Measurements from ENCODE around the gene APOH. TPM values are rescaled to one million over a fixed set of nuclear protein-coding genes. Genes with fewer than 3 reads are reported as not detected.

The APOH gene
- total RNA-seq, 4 donors from 2014 or later, result not detected

DNA sequence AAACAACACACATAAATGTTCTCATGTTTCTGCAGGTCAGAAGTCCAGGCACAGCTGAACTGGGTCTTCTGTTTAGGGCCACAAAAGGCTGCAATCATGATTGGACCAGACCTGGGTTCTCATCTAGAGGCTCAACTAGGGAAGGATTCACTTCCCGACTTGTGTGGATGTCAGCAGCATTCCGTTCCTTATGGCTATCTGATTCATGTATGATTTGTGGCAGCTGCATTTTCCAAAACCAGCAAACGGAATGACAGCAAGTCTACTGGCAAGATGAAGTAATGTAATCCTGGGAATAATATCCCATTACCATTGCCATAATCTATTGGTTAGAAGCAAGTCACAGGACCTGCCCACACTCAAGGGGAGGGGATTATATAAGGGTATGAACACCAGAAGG, 59.4 kb downstream of the APOH start:
- DNase-seq (ENCODE audit: low spot score) (no peak), ATAC-seq (ENCODE audit: low FRiP score) (no peak)
- TF ChIP-seq, protein P1, sequence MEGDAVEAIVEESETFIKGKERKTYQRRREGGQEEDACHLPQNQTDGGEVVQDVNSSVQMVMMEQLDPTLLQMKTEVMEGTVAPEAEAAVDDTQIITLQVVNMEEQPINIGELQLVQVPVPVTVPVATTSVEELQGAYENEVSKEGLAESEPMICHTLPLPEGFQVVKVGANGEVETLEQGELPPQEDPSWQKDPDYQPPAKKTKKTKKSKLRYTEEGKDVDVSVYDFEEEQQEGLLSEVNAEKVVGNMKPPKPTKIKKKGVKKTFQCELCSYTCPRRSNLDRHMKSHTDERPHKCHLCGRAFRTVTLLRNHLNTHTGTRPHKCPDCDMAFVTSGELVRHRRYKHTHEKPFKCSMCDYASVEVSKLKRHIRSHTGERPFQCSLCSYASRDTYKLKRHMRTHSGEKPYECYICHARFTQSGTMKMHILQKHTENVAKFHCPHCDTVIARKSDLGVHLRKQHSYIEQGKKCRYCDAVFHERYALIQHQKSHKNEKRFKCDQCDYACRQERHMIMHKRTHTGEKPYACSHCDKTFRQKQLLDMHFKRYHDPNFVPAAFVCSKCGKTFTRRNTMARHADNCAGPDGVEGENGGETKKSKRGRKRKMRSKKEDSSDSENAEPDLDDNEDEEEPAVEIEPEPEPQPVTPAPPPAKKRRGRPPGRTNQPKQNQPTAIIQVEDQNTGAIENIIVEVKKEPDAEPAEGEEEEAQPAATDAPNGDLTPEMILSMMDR (IDR thresholded peaks at IDR 0.05), result no peak

DNA sequence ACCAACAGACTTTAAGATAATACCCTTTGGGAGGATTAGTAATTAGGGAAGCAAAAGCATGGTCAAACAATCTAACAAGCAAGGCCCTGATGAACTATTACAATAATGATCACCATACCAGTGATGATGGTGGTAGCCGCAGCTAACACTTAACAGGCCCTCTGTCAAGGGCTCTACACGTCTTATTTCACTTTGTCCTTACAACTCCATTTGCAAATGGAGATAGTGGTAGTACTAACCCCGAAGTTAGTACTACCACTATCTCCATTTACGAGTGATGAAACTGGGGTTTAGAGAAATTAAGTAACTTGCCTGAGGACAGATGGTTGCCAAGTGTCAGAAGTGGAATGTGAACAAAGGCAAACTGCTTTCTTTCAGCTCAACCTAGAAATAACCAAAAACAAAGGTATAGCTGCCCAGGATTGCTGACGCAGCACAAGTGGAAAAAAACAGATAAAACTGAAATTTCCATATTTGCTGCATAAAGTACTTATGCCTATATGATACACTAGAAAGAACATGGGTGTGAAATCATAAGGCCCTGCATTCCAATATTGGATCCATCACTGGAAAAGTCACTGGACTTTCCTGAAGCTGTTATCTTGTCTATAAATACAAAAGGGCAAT, 61.9 kb downstream of the APOH start:
- ATAC-seq (ENCODE audit: low FRiP score) (no peak), DNase-seq (ENCODE audit: low spot score) (no peak)
- TF ChIP-seq, protein P1 (IDR thresholded peaks at IDR 0.05), result no peak

DNA sequence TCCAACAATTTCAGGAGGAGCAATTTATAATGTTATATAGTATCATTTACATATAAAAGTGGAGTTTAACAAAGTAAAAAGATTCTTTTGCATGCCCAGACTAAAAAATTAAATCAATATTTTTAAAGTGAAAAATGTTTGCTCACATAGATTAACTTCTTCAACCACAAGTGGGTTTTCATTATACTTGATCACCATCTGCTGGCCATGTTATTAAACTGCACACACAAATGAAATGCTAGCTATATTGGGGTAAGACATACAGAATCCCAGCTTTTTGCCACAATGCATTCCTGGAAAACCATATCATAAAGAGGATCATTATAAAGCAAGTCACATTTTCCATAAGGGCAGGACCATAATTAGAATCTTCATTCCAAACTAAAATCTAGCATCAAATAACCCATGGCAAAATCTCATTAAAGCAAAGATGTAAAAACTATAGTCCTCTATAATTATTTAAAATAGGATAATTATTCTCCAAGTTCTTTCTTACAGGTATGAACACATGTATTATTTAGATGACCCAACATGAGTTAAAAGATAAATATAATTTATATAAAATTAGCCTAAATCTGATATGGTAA, 63.6 kb downstream of the APOH start:
- DNase-seq (ENCODE audit: low spot score), result no peak
- TF ChIP-seq, protein P1 (IDR thresholded peaks at IDR 0.05), result peak in 2 of 3 donors; percentile 6 to 19
- no peak for ATAC-seq (ENCODE audit: low FRiP score)

Small RNA genes lying within 50 kb of the gene (small RNA-seq; reads per million reads assigned to genes)
- not detected for gene RNA5SP444

Other genes starting within 250 kb of the APOH start
- 10 to 100 TPM; 15.8 to 50.3 (median 20.2) TPM for gene CEP112, start 37.3 kb downstream of the APOH start, total RNA-seq
- gene PRKCA, start 73.2 kb upstream of the APOH start, total RNA-seq, result 10 to 100 TPM in 2 of 4 donors, 1 to 10 TPM in 2; 6.7 to 14.3 (median 10.3) TPM

Data from omental fat pad (tissue), 4 donors.